A673 (cell line): Measurements from ENCODE around the gene DLGAP1. TPM values are rescaled to one million over a fixed set of nuclear protein-coding genes. Genes with fewer than 3 reads are reported as not detected.

Source experiments
- BruUV-seq: library from RNA; stranded (reverse); fragments of 400-500 nt; replicated peaks from 2 replicates; lab custom pipeline; 2021; lab: Mats Ljungman, UMichigan
- CTCF ChIA-PET: fragments of 300-600 bp; sonication (Branson Sonifier 250); formaldehyde crosslinking; loops from one replicate; lab custom pipeline; 2022; ENCODE audit warnings: antibody characterized with exemption; lab: Charles Lee
- POLR2A ChIA-PET: fragments of 300-600 bp; sonication (Branson Sonifier 250); formaldehyde crosslinking; loops from one replicate; lab custom pipeline; 2022; ENCODE audit warnings: antibody characterized with exemption; ENCODE audit not compliant: low non-redundant PET; lab: Charles Lee
- DNase-seq: peaks from one replicate; pipeline ENCODE4 v3.0.0-alpha.2; 2015; ENCODE audit warnings: low spot score
- H3K27ac ChIP-seq: fragments of 200-600 bp; sonication (generic); 2 replicates; pipeline ENCODE4 v1.5.1; 2016; ENCODE audit warnings: mixed run types, low read depth, mild to moderate bottlenecking, mixed read lengths, antibody characterized with exemption, low read length; ENCODE audit not compliant: poor library complexity, severe bottlenecking
- H3K27me3 ChIP-seq: fragments of 200-600 bp; sonication (generic); replicated peaks from 2 replicates; pipeline ENCODE4 v1.6.1; 2017; ENCODE audit warnings: mixed run types, low read depth, mild to moderate bottlenecking, mixed read lengths, antibody characterized with exemption, low read length; ENCODE audit not compliant: insufficient read depth, poor library complexity
- H3K36me3 ChIP-seq: fragments of 200-600 bp; sonication (generic); 2 replicates; pipeline ENCODE4 v1.6.1; 2016; ENCODE audit warnings: mixed run types, mild to moderate bottlenecking, mixed read lengths, antibody characterized with exemption, low read length; ENCODE audit not compliant: insufficient read depth, poor library complexity, severe bottlenecking
- H3K4me1 ChIP-seq: fragments of 200-600 bp; sonication (generic); 2 replicates; pipeline ENCODE4 v1.6.1; 2017; ENCODE audit warnings: mixed run types, mild to moderate bottlenecking, mixed read lengths, antibody characterized with exemption, low read length; ENCODE audit not compliant: insufficient read depth, poor library complexity, severe bottlenecking
- H3K4me3 ChIP-seq: fragments of 200-600 bp; sonication (generic); 2 replicates; pipeline ENCODE4 v1.5.1; 2016; ENCODE audit warnings: low read depth, mixed run types, mild to moderate bottlenecking, mixed read lengths, low read length; ENCODE audit not compliant: poor library complexity, severe bottlenecking
- H3K9me3 ChIP-seq: fragments of 200-600 bp; sonication (generic); 2 replicates; pipeline ENCODE4 v1.6.1; 2016; ENCODE audit warnings: mixed run types, low read depth, mild to moderate bottlenecking, mixed read lengths, antibody characterized with exemption, low read length; ENCODE audit not compliant: poor library complexity, severe bottlenecking
- CTCF ChIP-seq: fragments of 300-800, 200-600 bp; sonication (generic); conservative IDR thresholded peaks from 2 replicates; pipeline ENCODE4 v1.5.1; 2017; ENCODE audit warnings: low read depth, mild to moderate bottlenecking, antibody characterized with exemption, low read length, moderate library complexity, mixed read lengths
- EZH2 ChIP-seq: fragments of 200-600 bp; sonication (generic); IDR thresholded peaks from 2 replicates; pipeline ENCODE4 v1.6.1; 2017; ENCODE audit warnings: borderline replicate concordance, low read depth, mild to moderate bottlenecking, mixed read lengths, antibody characterized with exemption, low read length; ENCODE audit not compliant: poor library complexity, severe bottlenecking
- intact Hi-C: fragments of 100-400 bp; cut with micrococcal nuclease; formaldehyde crosslinking; loops from one replicate; pipeline ENCODE4 v1.10.0; 2022; ENCODE audit not compliant: unreplicated experiment
- total RNA-seq: library from RNA; stranded (reverse); gene quantifications from 2 replicates; pipeline ENCODE4 v1.2.3, GENCODE V29; 2021

Gene DLGAP1
- total RNA-seq, 1 experiment from 2014 or later: 135 TPM

GRCh38 chr18:3720159-3720558 is 734.9 kb downstream of the DLGAP1 start:
- no TSS peak for BruUV-seq
- DNase-seq: no peak
- Histone ChIP-seq H3K27ac (peak overlapping the region; percentile 88), H3K4me1 (peaks cover 76% of the 10 kb centered on the region), H3K9me3 (no peaks in the 10 kb centered on the region), H3K36me3 (peaks cover 32% of the 10 kb centered on the region), H3K27me3 (no peaks in the 10 kb centered on the region), H3K4me3 (no peak overlapping the region)
- TF ChIP-seq CTCF (no peak), EZH2 (no peak)
- CTCF ChIA-PET: no interaction called here
- POLR2A ChIA-PET: interaction anchor here (0.6 kb wide), 1 partner anchor 23 kb away, joined by 3 read pairs; no protein-coding TSS in a partner anchor
- intact Hi-C loops: no loop called here

GRCh38 chr18:3717376-3718025 is 737.6 kb downstream of the DLGAP1 start:
- TF ChIP-seq EZH2: no peak
- TF ChIP-seq CTCF: no peak
- intact Hi-C loops: no loop called here
- no peaks in the 10 kb centered on the region for H3K9me3 ChIP-seq
- no peaks in the 10 kb centered on the region for H3K27me3 ChIP-seq
- BruUV-seq: no TSS peak
- ChIA-PET CTCF (no interaction called here), POLR2A (no interaction called here)
- H3K4me3 ChIP-seq: no peak overlapping the region
- no peak for DNase-seq
- peaks cover 67% of the 10 kb centered on the region for H3K4me1 ChIP-seq
- peak overlapping the region; percentile 18 for H3K27ac ChIP-seq
- peaks cover 49% of the 10 kb centered on the region for H3K36me3 ChIP-seq

DNA sequence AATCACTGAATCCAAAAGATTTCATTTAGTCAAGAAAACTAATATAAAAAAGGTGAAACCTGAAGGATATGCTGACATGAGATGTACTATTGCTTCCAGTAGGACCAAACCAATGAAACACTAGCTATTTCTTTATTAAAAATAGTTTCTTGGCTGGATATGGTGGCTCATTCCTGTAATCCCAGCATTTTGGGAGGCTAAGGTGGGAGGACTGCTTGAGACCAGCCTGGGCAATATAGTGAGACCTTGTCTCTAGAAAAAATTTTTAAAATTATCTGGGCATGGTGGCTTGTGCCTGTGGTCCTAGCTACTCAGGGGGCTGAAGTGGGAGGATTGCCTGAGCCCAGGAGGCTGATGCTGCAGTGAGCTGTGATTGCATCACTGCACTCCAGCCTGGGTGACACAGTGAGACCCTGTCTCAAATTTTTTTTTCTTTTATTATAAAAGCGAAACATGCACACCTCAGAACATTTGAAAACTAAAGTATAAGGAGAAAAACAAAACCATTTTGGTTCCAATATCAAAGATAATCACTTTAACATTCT is 738.9 kb downstream of the DLGAP1 start:
- ChIA-PET CTCF (no interaction called here), POLR2A (interaction anchor here (0.7 kb wide), 1 partner anchor 447 kb away, joined by 3 read pairs; no protein-coding TSS in a partner anchor)
- peaks cover 56% of the 10 kb centered on the region for H3K4me1 ChIP-seq
- DNase-seq: no peak
- H3K9me3 ChIP-seq: no peaks in the 10 kb centered on the region
- peak overlapping the region; percentile 18 for H3K27ac ChIP-seq
- no TSS peak for BruUV-seq
- H3K36me3 ChIP-seq: peaks cover 57% of the 10 kb centered on the region
- H3K27me3 ChIP-seq: no peaks in the 10 kb centered on the region
- TF ChIP-seq EZH2: no peak
- no peak for TF ChIP-seq CTCF
- intact Hi-C loops: no loop called here
- no peak overlapping the region for H3K4me3 ChIP-seq
